K562 (cell line): ENCODE measurements around the gene ADGRB3.

Source experiments
- ARNT ChIP-seq, 2 experiments: fragments of 450-650 bp; IDR thresholded peaks; 2 replicates each; pipeline ENCODE4 v1.6.1; 2016; ENCODE audit warnings: mild to moderate bottlenecking in 1 of 2
- DACH1 ChIP-seq: fragments of 450-650 bp; IDR thresholded peaks from 2 replicates; pipeline ENCODE4 v1.6.1; 2018; ENCODE audit not compliant: partially characterized antibody
- EZH2 ChIP-seq: IDR thresholded peaks from 2 replicates; pipeline ENCODE4 v1.6.1; 2012; ENCODE audit warnings: low read depth, mild to moderate bottlenecking, inconsistent platforms, low read length, borderline replicate concordance
- JUNB ChIP-seq: fragments of 450-650 bp; formaldehyde crosslinking; conservative IDR thresholded peaks from 2 replicates; pipeline ENCODE4 v1.4.0; 2020; ENCODE audit warnings: mild to moderate bottlenecking
- KLF6 ChIP-seq: fragments of 250-450 bp; sonication (Bioruptor Pico); IDR thresholded peaks from 2 replicates; pipeline ENCODE4 v1.4.0; 2020; ENCODE audit warnings: mild to moderate bottlenecking, moderate library complexity, borderline replicate concordance
- MECOM ChIP-seq: fragments of 250-450 bp; sonication (Bioruptor Pico); IDR thresholded peaks from 2 replicates; pipeline ENCODE4 v1.8.0; 2022; ENCODE audit warnings: inconsistent platforms

- no peak for TF ChIP-seq ARNT (IDR thresholded peaks at IDR 0.05)
- TF ChIP-seq DACH1 = no peak
- TF ChIP-seq MECOM = no peak
- TF ChIP-seq EZH2 = no peak
- no peak for TF ChIP-seq KLF6
- TF ChIP-seq JUNB (CRISPR knock-in tag) = no peak
Measured at GRCh38 chr6:69185276-69185675, 550.2 kb downstream of the ADGRB3 start.
